H9 (cell line): ENCODE data around the gene WNT5B. TPM values are rescaled to one million over a fixed set of nuclear protein-coding genes. Genes with fewer than 3 reads are reported as not detected.

Experiments
- DNase-seq: peaks from one replicate; pipeline ENCODE4 v3.0.0-alpha.2; 2017
- H2AFZ ChIP-seq: one replicate; pipeline ENCODE4 v1.6.1; 2013; ENCODE audit warnings: mild to moderate bottlenecking, low read length, control low read depth, moderate library complexity
- H2AK5ac ChIP-seq: 2 replicates; pipeline ENCODE4 v1.6.1; 2013; ENCODE audit warnings: low read length, control low read depth, mixed read lengths; ENCODE audit not compliant: insufficient read length
- H2BK120ac ChIP-seq: one replicate; pipeline ENCODE4 v1.6.1; 2013; ENCODE audit warnings: low read depth, mild to moderate bottlenecking, low read length, control low read depth, inconsistent platforms; ENCODE audit not compliant: poor library complexity, severe bottlenecking
- H2BK12ac ChIP-seq: 2 replicates; pipeline ENCODE4 v1.6.1; 2013; ENCODE audit warnings: low read length, control low read depth, mixed read lengths, low read depth; ENCODE audit not compliant: insufficient read length
- H2BK15ac ChIP-seq: 2 replicates; pipeline ENCODE4 v1.6.1; 2013; ENCODE audit warnings: low read depth, low read length, control low read depth
- H2BK20ac ChIP-seq: one replicate; pipeline ENCODE4 v1.6.1; 2013; ENCODE audit warnings: low read depth, mild to moderate bottlenecking, low read length, control low read depth, inconsistent platforms; ENCODE audit not compliant: poor library complexity, severe bottlenecking
- H2BK5ac ChIP-seq: 2 replicates; pipeline ENCODE4 v1.6.1; 2013; ENCODE audit warnings: low read length, control low read depth, mixed read lengths; ENCODE audit not compliant: insufficient read length
- H3K14ac ChIP-seq: 2 replicates; pipeline ENCODE4 v1.6.1; 2013; ENCODE audit warnings: low read length, control low read depth; ENCODE audit not compliant: insufficient read depth
- H3K18ac ChIP-seq: 2 replicates; pipeline ENCODE4 v1.6.1; 2013; ENCODE audit warnings: low read depth, mild to moderate bottlenecking, mixed read lengths, low read length, control low read depth; ENCODE audit not compliant: insufficient read length
- H3K23ac ChIP-seq: 2 replicates; pipeline ENCODE4 v1.6.1; 2013; ENCODE audit warnings: low read length, control low read depth, mixed read lengths, low read depth; ENCODE audit not compliant: insufficient read length
- H3K23me2 ChIP-seq: 2 replicates; pipeline ENCODE4 v1.6.1; 2013; ENCODE audit warnings: low read depth, mild to moderate bottlenecking, mixed read lengths, low read length, control low read depth; ENCODE audit not compliant: insufficient read length, poor library complexity, severe bottlenecking
- H3K27ac ChIP-seq: 2 replicates; pipeline ENCODE4 v1.5.1; 2013; ENCODE audit warnings: low read length, control low read depth, mixed read lengths, low read depth; ENCODE audit not compliant: insufficient read length
- H3K27me3 ChIP-seq: 2 replicates; pipeline ENCODE4 v1.6.1; 2013; ENCODE audit warnings: low read length, control low read depth, inconsistent platforms; ENCODE audit not compliant: insufficient read depth
- H3K4ac ChIP-seq: 2 replicates; pipeline ENCODE4 v1.6.1; 2013; ENCODE audit warnings: low read depth, mild to moderate bottlenecking, control low read depth, inconsistent platforms, low read length, moderate library complexity
- H3K4me1 ChIP-seq: 2 replicates; pipeline ENCODE4 v1.6.1; 2013; ENCODE audit warnings: low read length, control low read depth, inconsistent platforms; ENCODE audit not compliant: insufficient read depth
- H3K4me2 ChIP-seq: 2 replicates; pipeline ENCODE4 v1.6.1; 2013; ENCODE audit warnings: low read length, control low read depth, mixed read lengths; ENCODE audit not compliant: insufficient read length, insufficient read depth
- H3K56ac ChIP-seq: 2 replicates; pipeline ENCODE4 v1.6.1; 2013; ENCODE audit warnings: low read depth, mild to moderate bottlenecking, mixed read lengths, low read length, control low read depth; ENCODE audit not compliant: insufficient read length
- H3K79me1 ChIP-seq: 2 replicates; pipeline ENCODE4 v1.6.1; 2013; ENCODE audit warnings: low read depth, mild to moderate bottlenecking, moderate library complexity, low read length, control low read depth, inconsistent platforms; ENCODE audit not compliant: insufficient read depth, poor library complexity, severe bottlenecking
- H3K79me2 ChIP-seq: 2 replicates; pipeline ENCODE4 v1.6.1; 2013; ENCODE audit warnings: low read length, control low read depth, inconsistent platforms; ENCODE audit not compliant: insufficient read depth
- H3K9ac ChIP-seq: 2 replicates; pipeline ENCODE4 v1.6.1; 2013; ENCODE audit warnings: low read length, control low read depth, mixed read lengths; ENCODE audit not compliant: insufficient read length; ENCODE audit errors: extremely low read depth
- H3K9me3 ChIP-seq: one replicate; pipeline ENCODE4 v1.6.1; 2013; ENCODE audit warnings: low read depth, low read length, inconsistent platforms; ENCODE audit not compliant: control insufficient read depth
- H3T11ph ChIP-seq: one replicate; pipeline ENCODE4 v1.6.1; 2013; ENCODE audit warnings: mild to moderate bottlenecking, low read length, control low read depth, inconsistent platforms
- H4K20me1 ChIP-seq: one replicate; pipeline ENCODE4 v1.6.1; 2013; ENCODE audit not compliant: control insufficient read depth, insufficient read length, insufficient read depth
- H4K5ac ChIP-seq: 2 replicates; pipeline ENCODE4 v1.6.1; 2013; ENCODE audit warnings: low read depth, mild to moderate bottlenecking, mixed read lengths, low read length, control low read depth; ENCODE audit not compliant: insufficient read length
- H4K8ac ChIP-seq: replicated peaks from 2 replicates; pipeline ENCODE4 v1.6.1; 2013; ENCODE audit warnings: low read length, control low read depth, mixed read lengths, low read depth; ENCODE audit not compliant: insufficient read length
- H4K91ac ChIP-seq: 2 replicates; pipeline ENCODE4 v1.6.1; 2013; ENCODE audit warnings: low read depth, mild to moderate bottlenecking, moderate library complexity, mixed read lengths, low read length, control low read depth; ENCODE audit not compliant: insufficient read length
- H3K27ac Mint-ChIP-seq, 3 experiments: 2 replicates in 2 of 3; 3 replicates in 1 of 3; pipeline ENCODE4 v1.8.0; 2020 to 2021; ENCODE audit warnings: mixed read lengths in 3 of 3, mild to moderate bottlenecking in 1 of 3, moderate library complexity in 1 of 3
- H3K27me3 Mint-ChIP-seq: 2 replicates; pipeline ENCODE4 v1.8.0; 2021; ENCODE audit warnings: low read depth, mild to moderate bottlenecking, moderate library complexity, mixed read lengths
- H3K36me3 Mint-ChIP-seq, 3 experiments: 2 replicates in 2 of 3; 3 replicates in 1 of 3; pipeline ENCODE4 v1.8.0; 2020 to 2021; ENCODE audit warnings: low read depth in 3 of 3, mixed read lengths in 3 of 3; ENCODE audit not compliant: insufficient read depth in 1 of 3
- H3K4me1 Mint-ChIP-seq, 2 experiments: 2 replicates each; pipeline ENCODE4 v1.8.0; 2020; ENCODE audit warnings: mixed read lengths in 2 of 2
- H3K4me3 Mint-ChIP-seq, 2 experiments: 2 replicates in 1 of 2; 3 replicates in 1 of 2; pipeline ENCODE4 v1.8.0; 2020 to 2021; ENCODE audit warnings: mild to moderate bottlenecking in 2 of 2, mixed read lengths in 2 of 2, moderate library complexity in 1 of 2
- H3K9me3 Mint-ChIP-seq, 2 experiments: 2 replicates in 1 of 2; 3 replicates in 1 of 2; pipeline ENCODE4 v1.8.0; 2020; ENCODE audit warnings: mild to moderate bottlenecking in 2 of 2, mixed read lengths in 2 of 2, moderate library complexity in 1 of 2
- WGBS: extraction: QIAGEN DNeasy Blood & Tissue Kit; methylation state at CpG from one replicate; pipeline ENCODE4 v1.1.7; 2013; ENCODE audit warnings: missing lambda C conversion rate, low lambda C conversion rate, mixed read lengths; ENCODE audit not compliant: insufficient read length; ENCODE audit errors: extremely low coverage; 5-methylcytosine and 5-hydroxymethylcytosine counted together
- total RNA-seq: library from RNA; stranded (reverse); gene quantifications from 2 replicates; pipeline ENCODE4 v1.2.1, GENCODE V29; 2021
- TF ChIP-seq, protein P1 (sequence below): fragments of 200-600 bp; sonication (generic); conservative IDR thresholded peaks from 3 replicates; pipeline ENCODE4 v1.8.0; 2021; ENCODE audit warnings: antibody characterized with exemption, mild to moderate bottlenecking

The WNT5B gene
- total RNA-seq, 1 experiment from 2014 or later = 1.5 TPM

- H3K79me1 ChIP-seq = no peaks in the 10 kb centered on the region
- TF ChIP-seq, protein P1, sequence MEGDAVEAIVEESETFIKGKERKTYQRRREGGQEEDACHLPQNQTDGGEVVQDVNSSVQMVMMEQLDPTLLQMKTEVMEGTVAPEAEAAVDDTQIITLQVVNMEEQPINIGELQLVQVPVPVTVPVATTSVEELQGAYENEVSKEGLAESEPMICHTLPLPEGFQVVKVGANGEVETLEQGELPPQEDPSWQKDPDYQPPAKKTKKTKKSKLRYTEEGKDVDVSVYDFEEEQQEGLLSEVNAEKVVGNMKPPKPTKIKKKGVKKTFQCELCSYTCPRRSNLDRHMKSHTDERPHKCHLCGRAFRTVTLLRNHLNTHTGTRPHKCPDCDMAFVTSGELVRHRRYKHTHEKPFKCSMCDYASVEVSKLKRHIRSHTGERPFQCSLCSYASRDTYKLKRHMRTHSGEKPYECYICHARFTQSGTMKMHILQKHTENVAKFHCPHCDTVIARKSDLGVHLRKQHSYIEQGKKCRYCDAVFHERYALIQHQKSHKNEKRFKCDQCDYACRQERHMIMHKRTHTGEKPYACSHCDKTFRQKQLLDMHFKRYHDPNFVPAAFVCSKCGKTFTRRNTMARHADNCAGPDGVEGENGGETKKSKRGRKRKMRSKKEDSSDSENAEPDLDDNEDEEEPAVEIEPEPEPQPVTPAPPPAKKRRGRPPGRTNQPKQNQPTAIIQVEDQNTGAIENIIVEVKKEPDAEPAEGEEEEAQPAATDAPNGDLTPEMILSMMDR = no peak
- Mint-ChIP-seq H3K4me3 (no peak overlapping the region), H3K9me3 (no peaks in the 10 kb centered on the region), H3K4me1 (peaks cover 10 to 28% of the 10 kb centered on the region in 2 experiments), H3K27me3 (peaks cover 19% of the 10 kb centered on the region), H3K27ac (peak overlapping the region in 1 of 3 experiments; percentile 72; a peak in 1 of 7 replicates), H3K36me3 (no peaks in the 10 kb centered on the region)
- no peaks in the 10 kb centered on the region for H3K4me1 ChIP-seq
- H2AFZ ChIP-seq = no peak overlapping the region
- H3K9ac ChIP-seq = no peak overlapping the region
- no peak overlapping the region for H3K18ac ChIP-seq
- H3K23ac ChIP-seq = no peak overlapping the region
- H2AK5ac ChIP-seq = no peak overlapping the region
- H3K9me3 ChIP-seq = no peaks in the 10 kb centered on the region
- H3K79me2 ChIP-seq = no peaks in the 10 kb centered on the region
- H4K8ac ChIP-seq = no peak overlapping the region
- no peak overlapping the region for H2BK5ac ChIP-seq
- H4K20me1 ChIP-seq = peaks cover 2% of the 10 kb centered on the region
- DNase-seq = no peak
- no peak overlapping the region for H3K4ac ChIP-seq
- no CpG with 5 or more reads among the region's 21 CpGs for WGBS
- no peak overlapping the region for H4K5ac ChIP-seq
- H4K91ac ChIP-seq = no peak overlapping the region
- no peak overlapping the region for H2BK20ac ChIP-seq
- no peak overlapping the region for H2BK120ac ChIP-seq
- H3T11ph ChIP-seq = no peak overlapping the region
- no peak overlapping the region for H2BK12ac ChIP-seq
- H3K27ac ChIP-seq = no peak overlapping the region
- no peak overlapping the region for H2BK15ac ChIP-seq
- H3K14ac ChIP-seq = no peak overlapping the region; the same call in 1 of the 2 replicates
- H3K56ac ChIP-seq = no peak overlapping the region
- H3K23me2 ChIP-seq = no peaks in the 10 kb centered on the region
- no peak overlapping the region for H3K4me2 ChIP-seq
- no peaks in the 10 kb centered on the region for H3K27me3 ChIP-seq
Observed at GRCh38 chr12:1646569-1647284, 17.7 kb downstream of the WNT5B start.
